Gastroesophageal sphincter (tissue), 4 donors: ENCODE data around the gene MAN2A2. TPM values are rescaled to one million over a fixed set of nuclear protein-coding genes. Genes with fewer than 3 reads are reported as not detected.

Source experiments
- ATAC-seq: fragments of 150-250 bp; one replicate; pipeline ENCODE4 v1.9.1; 2016; ENCODE audit warnings: mild to moderate bottlenecking, moderate library complexity
- H3K27ac ChIP-seq, 4 donors: fragments of 200-600 bp; sonication (generic) in 3 of 4; 1 replicate in 3 of 4; 2 replicates in 1 of 4; pipeline ENCODE4 v1.5.1; 2016 to 2019
- H3K27me3 ChIP-seq: fragments of 200-600 bp; sonication (generic); one replicate; pipeline ENCODE4 v1.5.1; 2019
- H3K36me3 ChIP-seq, 2 donors: fragments of 200-600 bp; sonication (generic); one replicate each; pipeline ENCODE4 v1.5.1; 2019; ENCODE audit warnings: control low read depth in 1 of 2
- H3K4me1 ChIP-seq, 3 donors: fragments of 200-600 bp; sonication (generic); 1 replicate in 2 of 3; 2 replicates in 1 of 3; pipeline ENCODE4 v1.5.1; 2016 to 2019; ENCODE audit warnings: control low read depth in 2 of 3
- H3K4me3 ChIP-seq, 2 donors: fragments of 200-600 bp; sonication (generic); one replicate each; pipeline ENCODE4 v1.5.1; 2019; ENCODE audit warnings: mild to moderate bottlenecking in 1 of 2, moderate library complexity in 1 of 2
- H3K9me3 ChIP-seq, 3 donors: fragments of 200-600 bp; sonication (generic); one replicate each; pipeline ENCODE4 v1.5.1; 2017 to 2019; ENCODE audit warnings: control low read depth in 2 of 3
- EP300 ChIP-seq: sonication (generic); formaldehyde crosslinking; IDR thresholded peaks from one replicate; pipeline ENCODE4 v1.6.1; 2017; ENCODE audit warnings: antibody characterized with exemption, mild to moderate bottlenecking
- POLR2A ChIP-seq, 2 donors: fragments of 450-650 bp; IDR thresholded peaks; one replicate each; pipeline ENCODE4 v1.6.1; 2017; ENCODE audit warnings: antibody characterized with exemption in 2 of 2, mild to moderate bottlenecking in 2 of 2, moderate library complexity in 1 of 2
- POLR2AphosphoS5 ChIP-seq: sonication (generic); formaldehyde crosslinking; IDR thresholded peaks from one replicate; pipeline ENCODE4 v1.6.1; 2017; ENCODE audit warnings: antibody characterized with exemption
- WGBS, 2 donors: methylation state at CpG; one replicate each; pipeline ENCODE4 v1.1.5; 2018; ENCODE audit warnings: low coverage in 1 of 2; 5-methylcytosine and 5-hydroxymethylcytosine counted together
- total RNA-seq, 4 donors: library from RNA; depleted of rRNA; stranded (reverse); fragments of >200 nt; gene quantifications; one replicate each; pipeline ENCODE4 v1.1.0, GENCODE V29; 2016
- TF ChIP-seq, protein P1 (sequence below), 4 experiments: fragments of 200-600 bp in 2 of 4; fragments of 450-650 bp in 2 of 4; sonication (generic) in 1 of 4; IDR thresholded peaks; one replicate each; pipeline ENCODE4 v1.5.1; 2017 to 2019; ENCODE audit warnings: antibody characterized with exemption in 4 of 4, mild to moderate bottlenecking in 2 of 4, moderate library complexity in 2 of 4

Gene MAN2A2
- total RNA-seq, 4 donors from 2014 or later: 19.4 to 58.2 (median 44.9) TPM

DNA sequence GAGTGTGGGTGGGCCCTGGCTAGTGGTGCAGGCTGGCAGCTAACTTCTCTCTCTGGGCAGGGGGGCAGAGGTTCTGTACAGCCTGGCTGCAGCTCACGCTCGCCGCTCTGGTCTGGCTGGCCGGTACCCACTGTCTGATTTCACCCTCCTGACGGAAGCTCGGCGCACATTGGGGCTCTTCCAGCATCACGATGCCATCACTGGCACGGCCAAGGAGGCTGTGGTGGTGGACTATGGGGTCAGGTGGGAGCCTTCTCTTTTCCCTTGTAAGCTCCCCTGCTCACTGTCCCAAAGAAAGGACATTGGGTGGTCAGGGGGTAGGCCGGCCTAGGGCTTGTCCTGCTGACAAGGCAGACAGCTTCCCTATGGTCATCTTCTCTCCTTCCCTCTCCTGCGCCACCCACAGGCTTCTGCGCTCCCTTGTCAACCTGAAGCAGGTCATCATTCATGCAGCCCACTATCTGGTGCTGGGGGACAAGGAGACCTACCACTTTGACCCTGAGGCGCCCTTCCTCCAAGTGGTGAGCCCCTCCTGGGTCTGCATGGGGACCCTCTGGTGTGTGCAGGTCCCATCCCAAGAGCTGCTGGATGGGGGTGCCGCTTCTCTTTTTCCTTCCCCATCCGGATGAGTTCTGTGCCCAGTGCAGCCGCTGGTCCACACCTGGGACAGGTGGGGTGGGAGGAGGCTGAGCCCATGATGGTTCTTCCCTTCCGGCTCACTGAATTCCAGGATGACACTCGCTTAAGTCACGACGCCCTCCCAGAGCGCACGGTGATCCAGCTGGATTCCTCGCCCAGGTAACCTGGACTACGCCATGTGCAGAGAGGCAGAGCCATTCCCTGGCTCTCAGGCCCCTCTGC is 7.6 kb downstream of the MAN2A2 start:
- no peak for ATAC-seq
- Histone ChIP-seq H3K9me3 (no peaks in the 10 kb centered on the region), H3K27me3 (no peaks in the 10 kb centered on the region), H3K4me1 (peaks cover 0 to 33% (median 0%) of the 10 kb centered on the region in 3 donors), H3K4me3 (no peak overlapping the region), H3K36me3 (peaks cover 0 to 100% of the 10 kb centered on the region in 2 donors), H3K27ac (no peak overlapping the region)
- TF ChIP-seq, protein P1, sequence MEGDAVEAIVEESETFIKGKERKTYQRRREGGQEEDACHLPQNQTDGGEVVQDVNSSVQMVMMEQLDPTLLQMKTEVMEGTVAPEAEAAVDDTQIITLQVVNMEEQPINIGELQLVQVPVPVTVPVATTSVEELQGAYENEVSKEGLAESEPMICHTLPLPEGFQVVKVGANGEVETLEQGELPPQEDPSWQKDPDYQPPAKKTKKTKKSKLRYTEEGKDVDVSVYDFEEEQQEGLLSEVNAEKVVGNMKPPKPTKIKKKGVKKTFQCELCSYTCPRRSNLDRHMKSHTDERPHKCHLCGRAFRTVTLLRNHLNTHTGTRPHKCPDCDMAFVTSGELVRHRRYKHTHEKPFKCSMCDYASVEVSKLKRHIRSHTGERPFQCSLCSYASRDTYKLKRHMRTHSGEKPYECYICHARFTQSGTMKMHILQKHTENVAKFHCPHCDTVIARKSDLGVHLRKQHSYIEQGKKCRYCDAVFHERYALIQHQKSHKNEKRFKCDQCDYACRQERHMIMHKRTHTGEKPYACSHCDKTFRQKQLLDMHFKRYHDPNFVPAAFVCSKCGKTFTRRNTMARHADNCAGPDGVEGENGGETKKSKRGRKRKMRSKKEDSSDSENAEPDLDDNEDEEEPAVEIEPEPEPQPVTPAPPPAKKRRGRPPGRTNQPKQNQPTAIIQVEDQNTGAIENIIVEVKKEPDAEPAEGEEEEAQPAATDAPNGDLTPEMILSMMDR (IDR thresholded peaks at IDR 0.05): no peak
- TF ChIP-seq POLR2A (IDR thresholded peaks at IDR 0.05) (no peak), POLR2AphosphoS5 (no peak), EP300 (no peak)
- WGBS, 2 donors: 60 to 84% methylated on average over 1 to 6 of the region's 24 CpGs

DNA sequence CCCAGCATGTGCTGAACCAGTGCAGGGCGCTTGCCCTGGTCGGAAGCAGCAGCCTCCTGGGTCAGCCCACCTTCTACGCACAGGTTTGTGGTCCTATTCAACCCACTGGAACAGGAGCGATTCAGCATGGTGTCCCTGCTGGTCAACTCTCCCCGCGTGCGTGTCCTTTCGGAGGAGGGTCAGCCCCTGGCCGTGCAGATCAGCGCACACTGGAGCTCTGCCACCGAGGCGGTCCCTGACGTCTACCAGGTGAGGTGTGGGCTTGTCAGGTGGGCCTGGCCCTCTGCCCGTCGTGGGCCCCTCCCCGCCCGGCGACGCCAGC is 8.2 kb downstream of the MAN2A2 start:
- no peak overlapping the region for H3K27ac ChIP-seq
- H3K36me3 ChIP-seq: peaks cover 0 to 100% of the 10 kb centered on the region in 2 donors
- no peaks in the 10 kb centered on the region for H3K27me3 ChIP-seq
- peaks cover 0 to 27% (median 0%) of the 10 kb centered on the region in 3 donors for H3K4me1 ChIP-seq
- no peaks in the 10 kb centered on the region for H3K9me3 ChIP-seq
- TF ChIP-seq POLR2AphosphoS5 (no peak), EP300 (no peak), POLR2A (IDR thresholded peaks at IDR 0.05) (no peak)
- TF ChIP-seq, protein P1 (IDR thresholded peaks at IDR 0.05): no peak
- ATAC-seq: no peak
- no peak overlapping the region for H3K4me3 ChIP-seq
- WGBS, 2 donors: 88% methylated on average over 4 of the region's 19 CpGs; no CpG with 5 or more reads in 1 of the 2 donors

DNA sequence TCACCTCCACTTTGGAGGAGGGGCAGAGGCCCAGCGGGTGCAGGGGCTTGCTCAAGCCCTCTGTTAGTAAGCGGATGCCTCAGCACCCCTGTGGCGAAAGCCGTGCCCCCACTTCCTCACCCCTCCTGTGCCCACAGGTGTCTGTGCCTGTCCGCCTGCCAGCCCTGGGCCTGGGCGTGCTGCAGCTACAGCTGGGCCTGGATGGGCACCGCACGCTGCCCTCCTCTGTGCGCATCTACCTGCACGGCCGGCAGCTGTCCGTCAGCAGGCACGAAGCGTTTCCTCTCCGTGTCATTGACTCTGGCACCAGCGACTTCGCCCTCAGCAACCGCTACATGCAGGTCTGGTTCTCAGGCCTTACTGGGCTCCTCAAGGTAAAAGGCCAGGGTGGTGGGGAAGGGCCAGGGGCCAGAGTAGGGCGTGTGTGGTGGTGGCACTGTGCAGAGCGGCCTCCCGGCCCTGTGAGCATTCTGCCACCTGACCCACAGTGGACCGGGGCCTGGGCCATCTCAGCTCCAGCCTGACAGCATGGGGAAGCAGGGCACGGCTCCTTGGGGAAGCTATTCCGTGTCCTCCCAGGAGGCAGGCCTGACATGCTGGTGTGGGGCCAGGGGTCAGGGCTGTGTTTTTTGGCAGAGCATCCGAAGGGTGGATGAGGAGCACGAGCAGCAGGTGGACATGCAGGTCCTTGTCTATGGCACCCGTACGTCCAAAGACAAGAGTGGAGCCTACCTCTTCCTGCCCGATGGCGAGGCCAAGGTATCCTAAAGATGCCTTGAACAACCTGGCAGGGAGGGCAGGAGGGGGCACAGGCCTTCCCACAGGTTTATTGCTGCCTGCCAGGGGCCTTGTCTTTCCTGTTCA is 9.0 kb downstream of the MAN2A2 start:
- TF ChIP-seq, protein P1 (IDR thresholded peaks at IDR 0.05): no peak
- TF ChIP-seq POLR2A (IDR thresholded peaks at IDR 0.05) (no peak), EP300 (no peak), POLR2AphosphoS5 (no peak)

DNA sequence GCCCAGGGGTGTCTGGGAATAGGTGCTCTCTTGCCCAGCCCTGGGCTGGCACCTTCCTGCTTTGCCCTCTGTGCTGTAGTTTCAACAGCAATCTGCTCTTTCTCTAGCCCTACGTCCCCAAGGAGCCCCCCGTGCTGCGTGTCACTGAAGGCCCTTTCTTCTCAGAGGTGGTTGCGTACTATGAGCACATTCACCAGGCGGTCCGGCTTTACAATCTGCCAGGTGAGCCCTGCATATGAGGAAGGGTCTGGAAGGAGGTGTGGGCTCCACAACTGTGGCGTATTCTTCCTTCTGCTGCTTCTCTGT is 9.6 kb downstream of the MAN2A2 start:
- H3K9me3 ChIP-seq: no peaks in the 10 kb centered on the region
- peaks cover 0 to 13% (median 0%) of the 10 kb centered on the region in 3 donors for H3K4me1 ChIP-seq
- ATAC-seq: no peak
- H3K27ac ChIP-seq: no peak overlapping the region
- no peak for TF ChIP-seq EP300
- no peak for TF ChIP-seq POLR2AphosphoS5
- no peak for TF ChIP-seq POLR2A (IDR thresholded peaks at IDR 0.05)
- TF ChIP-seq, protein P1 (IDR thresholded peaks at IDR 0.05): no peak
- peaks cover 0 to 100% of the 10 kb centered on the region in 2 donors for H3K36me3 ChIP-seq
- H3K4me3 ChIP-seq: no peak overlapping the region
- 83 to 87% methylated on average over 2 to 3 of the region's 7 CpGs for WGBS, 2 donors
- no peaks in the 10 kb centered on the region for H3K27me3 ChIP-seq

More for the DNA sequence above, 9.0 kb downstream of the MAN2A2 start:
- Histone ChIP-seq H3K27me3 (no peaks in the 10 kb centered on the region), H3K27ac (no peak overlapping the region), H3K4me3 (no peak overlapping the region), H3K36me3 (peaks cover 0 to 100% of the 10 kb centered on the region in 2 donors), H3K9me3 (no peaks in the 10 kb centered on the region), H3K4me1 (peaks cover 0 to 18% (median 0%) of the 10 kb centered on the region in 3 donors)
- no peak for ATAC-seq
- 92% methylated on average over 2 of the region's 30 CpGs; no CpG with 5 or more reads in 1 of the 2 donors for WGBS, 2 donors
